Sigmoid colon (tissue), 7 donors: ENCODE data around the gene RPA1. TPM values are rescaled to one million over a fixed set of nuclear protein-coding genes. Genes with fewer than 3 reads are reported as not detected.
A peak's percentile ranks its signal among the peaks of the same experiment; 100 is the strongest.

Experiments used
- DNase-seq: peaks from one replicate; pipeline ENCODE4 v3.0.0-alpha.2; 2019
- H3K27ac ChIP-seq, 4 donors: fragments of 200-600 bp; sonication (generic); one replicate each; pipeline ENCODE4 v1.5.1; 2016 to 2019; ENCODE audit warnings: mild to moderate bottlenecking in 1 of 4
- H3K27me3 ChIP-seq, 3 donors: fragments of 200-600 bp; sonication (generic); one replicate each; pipeline ENCODE4 v1.5.1; 2019; ENCODE audit warnings: mild to moderate bottlenecking in 1 of 3
- H3K36me3 ChIP-seq, 4 donors: fragments of 200-600 bp; sonication (generic); one replicate each; pipeline ENCODE4 v1.5.1; 2016 to 2019
- H3K4me1 ChIP-seq, 4 donors: fragments of 200-600 bp; sonication (generic); one replicate each; pipeline ENCODE4 v1.5.1; 2017 to 2019
- H3K4me3 ChIP-seq, 4 donors: fragments of 200-600 bp; sonication (generic); one replicate each; pipeline ENCODE4 v1.5.1; 2017 to 2019; ENCODE audit warnings: mild to moderate bottlenecking in 2 of 4, moderate library complexity in 1 of 4
- H3K9me3 ChIP-seq, 4 donors: fragments of 200-600 bp in 3 of 4; sonication (generic) in 3 of 4; one replicate each; pipeline versions ENCODE4 v1.5.1 to v1.6.1; 2013 to 2019
- EP300 ChIP-seq, 4 donors: sonication (generic); formaldehyde crosslinking; IDR thresholded peaks; one replicate each; pipeline ENCODE4 v1.6.1; 2017; ENCODE audit warnings: antibody characterized with exemption in 4 of 4
- POLR2A ChIP-seq, 2 donors: fragments of 450-650 bp; IDR thresholded peaks; one replicate each; pipeline ENCODE4 v1.6.1; 2016; ENCODE audit warnings: antibody characterized with exemption in 2 of 2, mild to moderate bottlenecking in 2 of 2, moderate library complexity in 2 of 2
- POLR2AphosphoS5 ChIP-seq, 4 donors: sonication (generic); formaldehyde crosslinking; IDR thresholded peaks; one replicate each; pipeline ENCODE4 v1.6.1; 2017; ENCODE audit warnings: antibody characterized with exemption in 4 of 4
- WGBS, 2 donors: extraction: QIAGEN DNeasy Blood & Tissue Kit; methylation state at CpG; one replicate each; pipeline ENCODE4 v1.1.7; 2013; 5-methylcytosine and 5-hydroxymethylcytosine counted together
- intact Hi-C: fragments of 100-400 bp; cut with DNase I; formaldehyde crosslinking; loops from one replicate; pipeline ENCODE4 v1.15.1; 2023
- polyA plus RNA-seq, 3 donors: library from polyadenylated mRNA; stranded (reverse); fragments of 200-250 nt; gene quantifications; one replicate each; pipeline ENCODE4 v1.2.3, GENCODE V29; 2013
- total RNA-seq, 4 donors: library from RNA; depleted of rRNA; stranded (reverse); fragments of >200 nt; gene quantifications; one replicate each; pipeline ENCODE4 v1.1.0, GENCODE V29; 2016
- TF ChIP-seq, protein P1 (sequence below), 4 experiments: fragments of 450-650 bp in 3 of 4; fragments of 200-600 bp in 1 of 4; IDR thresholded peaks; one replicate each; pipeline ENCODE4 v1.5.1; 2016 to 2019; ENCODE audit warnings: antibody characterized with exemption in 4 of 4, mild to moderate bottlenecking in 3 of 4, moderate library complexity in 2 of 4
- donor health status: healthy with polysubstance abuse.
- donor health status: Bipolar disorder and iron deficiency.
- donor health status: healthy.

The RPA1 gene
- total and polyA plus RNA-seq, 7 donors = 16.2 to 46.8 (median 30.6) TPM

GRCh38 chr17:1860978-1861377, 31.2 kb downstream of the RPA1 start:
- H3K9me3 ChIP-seq = no peaks in the 10 kb centered on the region
- DNase-seq = no peak
- peak overlapping the region; percentile 51 to 60 (median 56) for H3K27ac ChIP-seq
- no peak for TF ChIP-seq EP300 (IDR thresholded peaks at IDR 0.05)
- TF ChIP-seq POLR2AphosphoS5 (IDR thresholded peaks at IDR 0.05) = no peak
- TF ChIP-seq, protein P1, sequence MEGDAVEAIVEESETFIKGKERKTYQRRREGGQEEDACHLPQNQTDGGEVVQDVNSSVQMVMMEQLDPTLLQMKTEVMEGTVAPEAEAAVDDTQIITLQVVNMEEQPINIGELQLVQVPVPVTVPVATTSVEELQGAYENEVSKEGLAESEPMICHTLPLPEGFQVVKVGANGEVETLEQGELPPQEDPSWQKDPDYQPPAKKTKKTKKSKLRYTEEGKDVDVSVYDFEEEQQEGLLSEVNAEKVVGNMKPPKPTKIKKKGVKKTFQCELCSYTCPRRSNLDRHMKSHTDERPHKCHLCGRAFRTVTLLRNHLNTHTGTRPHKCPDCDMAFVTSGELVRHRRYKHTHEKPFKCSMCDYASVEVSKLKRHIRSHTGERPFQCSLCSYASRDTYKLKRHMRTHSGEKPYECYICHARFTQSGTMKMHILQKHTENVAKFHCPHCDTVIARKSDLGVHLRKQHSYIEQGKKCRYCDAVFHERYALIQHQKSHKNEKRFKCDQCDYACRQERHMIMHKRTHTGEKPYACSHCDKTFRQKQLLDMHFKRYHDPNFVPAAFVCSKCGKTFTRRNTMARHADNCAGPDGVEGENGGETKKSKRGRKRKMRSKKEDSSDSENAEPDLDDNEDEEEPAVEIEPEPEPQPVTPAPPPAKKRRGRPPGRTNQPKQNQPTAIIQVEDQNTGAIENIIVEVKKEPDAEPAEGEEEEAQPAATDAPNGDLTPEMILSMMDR (IDR thresholded peaks at IDR 0.05) = no peak
- no peak for TF ChIP-seq POLR2A (IDR thresholded peaks at IDR 0.05)
- H3K27me3 ChIP-seq = no peaks in the 10 kb centered on the region
- H3K4me1 ChIP-seq = no peaks in the 10 kb centered on the region
- peaks cover 0 to 33% (median 0%) of the 10 kb centered on the region in 4 donors for H3K36me3 ChIP-seq
- intact Hi-C loops = no loop called here
- 85 to 88% methylated on average over 11 of the region's 11 CpGs for WGBS, 2 donors
- no peak overlapping the region for H3K4me3 ChIP-seq

DNA sequence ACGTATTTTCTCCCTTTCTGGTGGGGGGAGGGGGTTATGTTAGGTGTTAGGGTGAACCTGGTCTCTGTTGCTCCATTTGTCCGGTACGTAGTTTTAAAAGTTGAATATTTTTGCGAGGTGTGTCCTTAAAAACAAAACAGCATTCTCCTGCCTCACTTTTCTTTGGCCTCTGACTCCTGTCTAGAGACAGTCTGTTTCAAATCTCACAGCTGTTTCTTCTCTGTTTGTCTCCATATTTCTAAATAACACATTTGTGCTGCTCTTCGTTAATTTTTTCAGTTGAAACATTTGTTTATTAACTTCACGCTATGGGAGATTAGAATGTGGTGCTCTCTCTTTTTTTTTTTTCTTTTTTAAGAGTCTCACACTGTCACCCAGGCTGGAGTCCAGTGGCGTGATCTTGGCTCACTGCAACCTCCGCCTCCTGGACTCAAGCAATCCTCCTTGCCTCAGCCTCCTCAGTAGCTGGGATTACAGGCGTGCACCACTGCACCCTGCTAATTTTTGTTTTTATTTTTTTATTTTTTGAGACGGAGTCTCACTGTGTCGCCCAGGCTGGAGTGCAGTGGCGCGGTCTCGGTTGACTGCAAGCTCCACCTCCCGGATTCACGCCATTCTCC, 31.7 kb downstream of the RPA1 start:
- H3K27ac ChIP-seq = peak overlapping the region; percentile 51 to 60 (median 56)
- WGBS, 2 donors = 90 to 94% methylated on average over 16 of the region's 16 CpGs
- no peaks in the 10 kb centered on the region for H3K9me3 ChIP-seq
- H3K4me1 ChIP-seq = no peaks in the 10 kb centered on the region
- TF ChIP-seq POLR2A (IDR thresholded peaks at IDR 0.05) (no peak), POLR2AphosphoS5 (IDR thresholded peaks at IDR 0.05) (peak in 3 of 4 donors; percentile 40 to 53 (median 41)), EP300 (IDR thresholded peaks at IDR 0.05) (no peak)
- TF ChIP-seq, protein P1 (IDR thresholded peaks at IDR 0.05) = no peak
- peaks cover 0 to 33% (median 0%) of the 10 kb centered on the region in 4 donors for H3K36me3 ChIP-seq
- no peaks in the 10 kb centered on the region for H3K27me3 ChIP-seq
- no peak overlapping the region for H3K4me3 ChIP-seq
- intact Hi-C loops = no loop called here
- peak; percentile 81 for DNase-seq

DNA sequence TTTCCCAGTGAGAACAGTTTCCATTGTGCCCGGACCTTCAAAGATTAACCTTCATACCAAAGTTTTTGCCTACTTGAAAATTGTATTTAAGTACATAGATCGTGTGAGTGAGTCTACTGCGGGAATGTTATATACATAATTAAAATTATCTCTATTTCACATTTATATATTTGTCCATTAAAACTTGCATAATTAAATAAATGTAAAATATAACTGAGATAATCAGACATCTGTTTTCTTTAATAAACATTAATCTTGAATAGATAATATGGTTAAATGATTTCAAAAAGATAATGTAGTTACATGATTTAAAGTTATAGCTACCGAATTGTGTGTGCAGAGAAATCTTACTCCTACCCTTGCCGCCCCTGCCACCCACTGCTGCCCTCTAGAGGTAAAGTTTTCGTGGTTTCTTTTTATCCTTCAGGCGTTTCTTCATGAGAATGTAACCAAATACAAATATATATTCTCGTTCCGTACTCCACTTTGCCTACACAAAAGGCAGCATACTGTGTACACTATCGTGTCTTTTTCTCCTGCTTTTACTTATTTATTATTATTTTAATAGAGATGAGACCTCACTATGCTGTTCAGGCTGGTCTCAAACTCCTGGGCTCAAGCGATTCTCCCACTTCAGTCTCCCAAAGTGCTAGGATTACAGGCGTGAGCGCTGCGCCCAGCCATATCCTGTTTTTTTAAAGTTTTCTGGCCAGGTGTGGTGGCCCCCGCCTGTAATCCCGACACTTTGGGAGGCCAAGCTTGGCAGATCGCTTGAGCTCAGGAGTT, 35.6 kb downstream of the RPA1 start:
- intact Hi-C loops = loop anchor here (2.0 kb wide), 1 partner anchor 145 kb away; no protein-coding TSS in a partner anchor
- no peak for DNase-seq

DNA sequence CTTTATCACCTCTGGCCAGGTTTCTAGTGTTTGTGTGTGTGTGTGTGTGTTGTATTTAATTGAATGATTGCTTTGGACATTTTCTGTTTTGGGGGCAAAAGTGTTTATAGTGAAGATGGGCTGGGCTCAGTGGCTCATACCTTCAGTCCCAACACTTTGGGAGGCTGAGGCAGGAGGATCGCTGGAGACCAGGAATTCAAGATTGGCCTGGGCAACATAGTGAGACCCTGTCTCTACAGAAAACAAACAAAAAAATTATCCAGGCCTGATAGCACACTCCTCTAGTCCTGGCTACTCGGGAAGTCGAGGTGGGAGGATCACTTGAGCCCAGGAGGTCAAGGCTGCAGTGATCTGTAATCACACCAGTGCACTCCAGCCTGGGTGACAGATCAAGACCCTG, 37.5 kb downstream of the RPA1 start:
- intact Hi-C loops = loop anchor here (2.0 kb wide), 1 partner anchor 147 kb away; no protein-coding TSS in a partner anchor
- WGBS, 2 donors = 91 to 93% methylated on average over 3 of the region's 3 CpGs

More for the DNA sequence above, 35.6 kb downstream of the RPA1 start:
- TF ChIP-seq, protein P1 (IDR thresholded peaks at IDR 0.05) = peak in 3 of 4 experiments; percentile 37 to 54 (median 41)
- TF ChIP-seq POLR2A (IDR thresholded peaks at IDR 0.05) = no peak
- 60 to 78% methylated on average over 17 of the region's 17 CpGs for WGBS, 2 donors
- Histone ChIP-seq H3K27ac (no peak overlapping the region), H3K27me3 (no peaks in the 10 kb centered on the region), H3K4me1 (no peaks in the 10 kb centered on the region), H3K4me3 (no peak overlapping the region), H3K9me3 (no peaks in the 10 kb centered on the region), H3K36me3 (peaks cover 0 to 9% (median 2%) of the 10 kb centered on the region in 4 donors)

More for the DNA sequence above, 37.5 kb downstream of the RPA1 start:
- Histone ChIP-seq H3K36me3 (peaks cover 0 to 10% (median 2%) of the 10 kb centered on the region in 4 donors), H3K27me3 (no peaks in the 10 kb centered on the region), H3K4me1 (no peaks in the 10 kb centered on the region), H3K9me3 (no peaks in the 10 kb centered on the region), H3K4me3 (no peak overlapping the region), H3K27ac (no peak overlapping the region)
- TF ChIP-seq POLR2A (IDR thresholded peaks at IDR 0.05) = no peak
- TF ChIP-seq, protein P1 (IDR thresholded peaks at IDR 0.05) = no peak
- TF ChIP-seq POLR2AphosphoS5 (IDR thresholded peaks at IDR 0.05) = no peak
- no peak for DNase-seq
